ENCODE data around the gene GREM2.

The GREM2 gene

GRCh38 chr1:240619357-240619756, 7.4 kb upstream of the GREM2 start:
- H3K9me3 Mint-ChIP-seq: no peaks in the 10 kb centered on the region
- H3K36me3 Mint-ChIP-seq (ENCODE audit: low read depth): no peaks in the 10 kb centered on the region
- DNase-seq: no peak
- no peaks in the 10 kb centered on the region for H3K4me1 Mint-ChIP-seq (ENCODE audit: low read depth)
- no peaks in the 10 kb centered on the region for H3K27me3 Mint-ChIP-seq
- no peak overlapping the region for H3K27ac Mint-ChIP-seq
- H3K4me3 Mint-ChIP-seq: no peak overlapping the region

GRCh38 chr1:240618946-240619345, 7.0 kb upstream of the GREM2 start:
- no peak overlapping the region for H3K27ac Mint-ChIP-seq
- DNase-seq: no peak
- no peaks in the 10 kb centered on the region for H3K36me3 Mint-ChIP-seq (ENCODE audit: low read depth)
- peaks cover under 1% of the 10 kb centered on the region for H3K4me1 Mint-ChIP-seq (ENCODE audit: low read depth)
- H3K9me3 Mint-ChIP-seq: no peaks in the 10 kb centered on the region
- peaks cover 4% of the 10 kb centered on the region for H3K27me3 Mint-ChIP-seq
- no peak overlapping the region for H3K4me3 Mint-ChIP-seq

- Mint-ChIP-seq H3K36me3 (ENCODE audit: low read depth) (peaks cover 2% of the 10 kb centered on the region), H3K27ac (no peak overlapping the region), H3K4me3 (no peak overlapping the region), H3K9me3 (no peaks in the 10 kb centered on the region), H3K4me1 (ENCODE audit: low read depth) (peaks cover 29% of the 10 kb centered on the region), H3K27me3 (peaks cover 30% of the 10 kb centered on the region)
- DNase-seq: no peak
These were observed 4.1 kb upstream of the GREM2 start for GRCh38 chr1:240616018-240616417.

GRCh38 chr1:240613356-240614142, 1.6 kb upstream of the GREM2 start:
- no peak for DNase-seq
- Mint-ChIP-seq H3K27ac (no peak overlapping the region), H3K36me3 (ENCODE audit: low read depth) (peaks cover 2% of the 10 kb centered on the region), H3K27me3 (peaks cover 51% of the 10 kb centered on the region), H3K4me3 (no peak overlapping the region), H3K9me3 (no peaks in the 10 kb centered on the region), H3K4me1 (ENCODE audit: low read depth) (peaks cover 32% of the 10 kb centered on the region)

- Mint-ChIP-seq H3K27me3 (peaks cover 52% of the 10 kb centered on the region), H3K27ac (no peak overlapping the region)
These were observed 856 bp upstream of the GREM2 start for GRCh38 chr1:240612811-240613210.

GRCh38 chr1:240611228-240611618, 732 bp downstream of the GREM2 start:
- H3K36me3 Mint-ChIP-seq (ENCODE audit: low read depth): peaks cover 2% of the 10 kb centered on the region
- no peak overlapping the region for H3K27ac Mint-ChIP-seq
- peaks cover 52% of the 10 kb centered on the region for H3K27me3 Mint-ChIP-seq
- H3K4me3 Mint-ChIP-seq: peak overlapping the region; percentile 86
- no peak for DNase-seq
- peaks cover 32% of the 10 kb centered on the region for H3K4me1 Mint-ChIP-seq (ENCODE audit: low read depth)
- no peaks in the 10 kb centered on the region for H3K9me3 Mint-ChIP-seq

More at GRCh38 chr1:240612811-240613210, 856 bp upstream of the GREM2 start:
- DNase-seq: no peak
- Mint-ChIP-seq H3K4me3 (no peak overlapping the region), H3K4me1 (ENCODE audit: low read depth) (peaks cover 32% of the 10 kb centered on the region), H3K36me3 (ENCODE audit: low read depth) (peaks cover 2% of the 10 kb centered on the region), H3K9me3 (no peaks in the 10 kb centered on the region)

- Mint-ChIP-seq H3K9me3 (no peaks in the 10 kb centered on the region), H3K4me3 (no peak overlapping the region), H3K4me1 (ENCODE audit: low read depth) (peaks cover 32% of the 10 kb centered on the region), H3K27me3 (peaks cover 52% of the 10 kb centered on the region), H3K36me3 (ENCODE audit: low read depth) (peaks cover 2% of the 10 kb centered on the region), H3K27ac (no peak overlapping the region)
- DNase-seq: no peak
These were observed 1.3 kb downstream of the GREM2 start for GRCh38 chr1:240610636-240611035.

GRCh38 chr1:240609527-240610060, 2.4 kb downstream of the GREM2 start:
- H3K27me3 Mint-ChIP-seq: peaks cover 52% of the 10 kb centered on the region
- DNase-seq: no peak

GRCh38 chr1:240608707-240609106, 3.2 kb downstream of the GREM2 start:
- no peak overlapping the region for H3K27ac Mint-ChIP-seq
- H3K4me3 Mint-ChIP-seq: no peak overlapping the region
- H3K27me3 Mint-ChIP-seq: peaks cover 46% of the 10 kb centered on the region
- H3K9me3 Mint-ChIP-seq: no peaks in the 10 kb centered on the region
- H3K4me1 Mint-ChIP-seq (ENCODE audit: low read depth): peaks cover 29% of the 10 kb centered on the region
- peaks cover 2% of the 10 kb centered on the region for H3K36me3 Mint-ChIP-seq (ENCODE audit: low read depth)
- no peak for DNase-seq

More at GRCh38 chr1:240609527-240610060, 2.4 kb downstream of the GREM2 start:
- H3K4me1 Mint-ChIP-seq (ENCODE audit: low read depth): peaks cover 32% of the 10 kb centered on the region
- no peak overlapping the region for H3K4me3 Mint-ChIP-seq
- H3K9me3 Mint-ChIP-seq: no peaks in the 10 kb centered on the region
- no peak overlapping the region for H3K27ac Mint-ChIP-seq
- peaks cover 2% of the 10 kb centered on the region for H3K36me3 Mint-ChIP-seq (ENCODE audit: low read depth)

- DNase-seq: no peak
- Mint-ChIP-seq H3K27me3 (peaks cover 32% of the 10 kb centered on the region), H3K36me3 (ENCODE audit: low read depth) (peaks cover 2% of the 10 kb centered on the region), H3K9me3 (no peaks in the 10 kb centered on the region), H3K4me1 (ENCODE audit: low read depth) (peaks cover 13% of the 10 kb centered on the region), H3K4me3 (no peak overlapping the region), H3K27ac (no peak overlapping the region)
These were observed 4.9 kb downstream of the GREM2 start for GRCh38 chr1:240607006-240607405.

- no peaks in the 10 kb centered on the region for H3K4me1 Mint-ChIP-seq (ENCODE audit: low read depth)
- H3K27ac Mint-ChIP-seq: no peak overlapping the region
- no peak overlapping the region for H3K4me3 Mint-ChIP-seq
- H3K27me3 Mint-ChIP-seq: no peaks in the 10 kb centered on the region
- no peaks in the 10 kb centered on the region for H3K9me3 Mint-ChIP-seq
- DNase-seq: no peak
- no peaks in the 10 kb centered on the region for H3K36me3 Mint-ChIP-seq (ENCODE audit: low read depth)
These were observed 9.8 kb downstream of the GREM2 start for GRCh38 chr1:240602189-240602588.

GRCh38 chr1:240599830-240600229, 12.1 kb downstream of the GREM2 start:
- Mint-ChIP-seq H3K9me3 (no peaks in the 10 kb centered on the region), H3K4me1 (ENCODE audit: low read depth) (no peaks in the 10 kb centered on the region), H3K36me3 (ENCODE audit: low read depth) (no peaks in the 10 kb centered on the region), H3K27ac (no peak overlapping the region), H3K27me3 (no peaks in the 10 kb centered on the region), H3K4me3 (no peak overlapping the region)
- no peak for DNase-seq

- DNase-seq: no peak
- H3K36me3 Mint-ChIP-seq (ENCODE audit: low read depth): no peaks in the 10 kb centered on the region
- no peak overlapping the region for H3K4me3 Mint-ChIP-seq
- no peak overlapping the region for H3K27ac Mint-ChIP-seq
- H3K4me1 Mint-ChIP-seq (ENCODE audit: low read depth): no peaks in the 10 kb centered on the region
- H3K27me3 Mint-ChIP-seq: no peaks in the 10 kb centered on the region
- H3K9me3 Mint-ChIP-seq: no peaks in the 10 kb centered on the region
These were observed 12.7 kb downstream of the GREM2 start for GRCh38 chr1:240599299-240599698.

- H3K9me3 Mint-ChIP-seq: no peaks in the 10 kb centered on the region
These were observed 13.5 kb downstream of the GREM2 start for GRCh38 chr1:240598216-240599001.

More at GRCh38 chr1:240598216-240599001, 13.5 kb downstream of the GREM2 start:
- no peak for DNase-seq
- Mint-ChIP-seq H3K27me3 (no peaks in the 10 kb centered on the region), H3K4me3 (no peak overlapping the region), H3K4me1 (ENCODE audit: low read depth) (no peaks in the 10 kb centered on the region), H3K27ac (no peak overlapping the region), H3K36me3 (ENCODE audit: low read depth) (no peaks in the 10 kb centered on the region)

Data from activated T-cell treated with anti-CD3 and anti-CD28 coated beads, Interleukin-2, amount 50 U/mL, for 24 hours (primary cell).